Neuronal stem cell (in vitro differentiated cells): ENCODE measurements around the gene UMAD1. TPM values are rescaled to one million over a fixed set of nuclear protein-coding genes. Genes with fewer than 3 reads are reported as not detected.
A peak's percentile ranks its signal among the peaks of the same experiment; 100 is the strongest.

ENCODE experiments used
- DNase-seq: peaks from one replicate; pipeline ENCODE4 v3.0.0-alpha.2; 2013; ENCODE audit warnings: low spot score
- H2AFZ ChIP-seq: one replicate; pipeline ENCODE4 v1.6.1; 2013; ENCODE audit warnings: mild to moderate bottlenecking, low read length, inconsistent platforms
- H2AK5ac ChIP-seq: 2 replicates; pipeline ENCODE4 v1.6.1; 2013; ENCODE audit warnings: low read depth, mild to moderate bottlenecking, inconsistent platforms, low read length, moderate library complexity, mixed read lengths
- H2BK120ac ChIP-seq: 2 replicates; pipeline ENCODE4 v1.6.1; 2013; ENCODE audit warnings: low read depth, mild to moderate bottlenecking, inconsistent platforms, low read length, moderate library complexity, mixed read lengths
- H2BK12ac ChIP-seq: one replicate; pipeline ENCODE4 v1.6.1; 2013; ENCODE audit warnings: low read length, inconsistent platforms
- H2BK15ac ChIP-seq: 2 replicates; pipeline ENCODE4 v1.6.1; 2013; ENCODE audit warnings: mild to moderate bottlenecking, low read length, inconsistent platforms, mixed read lengths
- H2BK5ac ChIP-seq: one replicate; pipeline ENCODE4 v1.6.1; 2013; ENCODE audit warnings: inconsistent platforms, mild to moderate bottlenecking, low read length, moderate library complexity
- H3K14ac ChIP-seq: one replicate; pipeline ENCODE4 v1.6.1; 2013; ENCODE audit warnings: low read length, inconsistent platforms
- H3K18ac ChIP-seq: 2 replicates; pipeline ENCODE4 v1.6.1; 2013; ENCODE audit warnings: low read length, inconsistent platforms
- H3K23ac ChIP-seq: 2 replicates; pipeline ENCODE4 v1.6.1; 2013; ENCODE audit warnings: low read depth, mild to moderate bottlenecking, mixed read lengths, low read length, inconsistent platforms; ENCODE audit not compliant: poor library complexity
- H3K27ac ChIP-seq: replicated peaks from 3 replicates; pipeline ENCODE4 v1.5.1; 2013; ENCODE audit warnings: low read length, inconsistent platforms
- H3K27me3 ChIP-seq, 3 experiments: 2 replicates each; pipeline ENCODE4 v1.6.1; 2013; ENCODE audit warnings: low read length in 3 of 3, mild to moderate bottlenecking in 2 of 3, inconsistent platforms in 1 of 3, low read depth in 1 of 3, mixed read lengths in 1 of 3, moderate library complexity in 1 of 3; ENCODE audit not compliant: control insufficient read depth in 3 of 3, insufficient read depth in 3 of 3
- H3K36me3 ChIP-seq, 2 donors: replicated peaks in 1 of 2; 2 replicates each; pipeline ENCODE4 v1.6.1; 2013; ENCODE audit warnings: low read length in 2 of 2; ENCODE audit not compliant: control insufficient read depth in 2 of 2, insufficient read depth in 2 of 2
- H3K4ac ChIP-seq: 2 replicates; pipeline ENCODE4 v1.6.1; 2013; ENCODE audit warnings: inconsistent platforms, mild to moderate bottlenecking, low read length, moderate library complexity
- H3K4me1 ChIP-seq, 2 donors: 1 replicate in 1 of 2; 2 replicates in 1 of 2; pipeline ENCODE4 v1.6.1; 2013; ENCODE audit warnings: low read length in 2 of 2, low read depth in 1 of 2; ENCODE audit not compliant: control insufficient read depth in 2 of 2, insufficient read depth in 1 of 2
- H3K4me2 ChIP-seq: one replicate; pipeline ENCODE4 v1.6.1; 2013; ENCODE audit warnings: mild to moderate bottlenecking, low read length, inconsistent platforms; ENCODE audit not compliant: insufficient read depth, poor library complexity, severe bottlenecking
- H3K4me3 ChIP-seq, 2 donors: 2 replicates each; pipeline ENCODE4 v1.5.1; 2013; ENCODE audit warnings: low read length in 2 of 2, mild to moderate bottlenecking in 2 of 2, inconsistent platforms in 1 of 2, moderate library complexity in 1 of 2
- H3K79me1 ChIP-seq: one replicate; pipeline ENCODE4 v1.6.1; 2013; ENCODE audit warnings: low read depth, mild to moderate bottlenecking, inconsistent platforms, low read length, moderate library complexity
- H3K9ac ChIP-seq: one replicate; pipeline ENCODE4 v1.6.1; 2013; ENCODE audit warnings: mild to moderate bottlenecking, low read depth, low read length, inconsistent platforms; ENCODE audit not compliant: poor library complexity
- H3K9me3 ChIP-seq, 2 donors: replicated peaks in 1 of 2; 2 replicates each; pipeline versions ENCODE3 to v1.6.1; 2013; ENCODE audit warnings: low read length in 2 of 2, mild to moderate bottlenecking in 2 of 2, inconsistent platforms in 1 of 2, low read depth in 1 of 2, mixed read lengths in 1 of 2, moderate library complexity in 1 of 2; ENCODE audit not compliant: control insufficient read depth in 2 of 2, insufficient read depth in 1 of 2
- H4K8ac ChIP-seq: one replicate; pipeline ENCODE4 v1.6.1; 2013; ENCODE audit warnings: low read depth, mild to moderate bottlenecking, inconsistent platforms, low read length, moderate library complexity
- H4K91ac ChIP-seq: one replicate; pipeline ENCODE4 v1.6.1; 2013; ENCODE audit warnings: low read length, low read depth, mild to moderate bottlenecking, inconsistent platforms; ENCODE audit not compliant: poor library complexity
- WGBS, 2 donors: extraction: QIAGEN DNeasy Blood & Tissue Kit; methylation state at CpG; one replicate each; pipeline ENCODE4 v1.1.7; 2013; ENCODE audit warnings: missing lambda C conversion rate in 2 of 2, mixed read lengths in 1 of 2; ENCODE audit not compliant: insufficient read length in 2 of 2, insufficient replicate concordance in 1 of 2; ENCODE audit errors: extremely low coverage in 2 of 2; 5-methylcytosine and 5-hydroxymethylcytosine counted together
- small RNA-seq: library from polyadenylated mRNA; stranded (forward); fragments of <200 nt; extraction: miRNeasy Mini kit (QIAGEN cat#:217004); gene quantifications from one replicate; pipeline ENCODE3, GENCODE V24; 2013; ENCODE audit not compliant: insufficient read depth

UMAD1 gene

DNA sequence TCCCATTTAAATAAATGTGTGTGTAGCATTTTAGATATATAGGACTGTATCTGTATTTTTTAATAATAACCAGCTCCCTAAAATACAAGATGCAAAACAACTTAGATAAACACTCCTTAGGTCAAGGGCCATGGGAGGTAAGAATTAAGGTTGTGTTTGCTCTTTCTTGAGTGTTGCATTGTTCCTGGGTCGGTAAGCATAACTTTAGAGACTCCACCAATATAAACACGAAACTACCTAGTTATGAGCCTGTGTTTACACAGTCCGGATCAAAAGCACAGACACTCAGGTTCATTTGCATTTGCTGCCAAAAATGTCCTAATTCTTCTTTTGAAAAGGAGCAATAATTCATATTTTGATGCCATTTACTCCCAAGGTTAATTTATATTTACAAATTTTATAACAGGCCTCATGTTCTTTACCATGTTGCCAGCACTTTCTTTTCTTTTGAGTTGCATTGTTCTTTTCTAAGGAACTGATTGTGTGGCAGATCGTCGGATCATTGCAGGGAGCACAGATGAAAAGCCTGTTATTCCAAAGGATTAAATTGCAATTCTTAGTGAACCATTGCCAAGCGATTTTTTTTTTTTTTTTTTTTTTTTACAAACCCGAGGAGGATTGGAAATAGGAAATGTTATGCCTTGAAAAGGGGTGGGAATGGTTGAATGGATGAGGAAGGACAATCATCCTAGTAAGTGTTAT is 282.3 kb downstream of the UMAD1 start:
- Histone ChIP-seq H3K23ac (no peak overlapping the region), H2AFZ (peak overlapping the region; percentile 25), H2AK5ac (no peak overlapping the region), H3K9ac (no peak overlapping the region), H3K79me1 (no peaks in the 10 kb centered on the region), H3K4me3 (no peak overlapping the region), H3K9me3 (no peaks in the 10 kb centered on the region), H2BK120ac (no peak overlapping the region), H3K27ac (no peak overlapping the region), H3K27me3 (no peaks in the 10 kb centered on the region), H3K14ac (no peak overlapping the region), H2BK15ac (no peak overlapping the region), H3K4me2 (no peak overlapping the region), H2BK5ac (no peak overlapping the region), H3K36me3 (no peaks in the 10 kb centered on the region), H3K4me1 (peaks cover 6 to 10% of the 10 kb centered on the region in 2 donors), H4K91ac (no peak overlapping the region), H3K4ac (no peak overlapping the region), H4K8ac (no peak overlapping the region), H2BK12ac (no peak overlapping the region), H3K18ac (no peak overlapping the region)
- DNase-seq: no peak
- whole genome bisulfite sequencing, 2 donors: no CpG with 5 or more reads among the region's 7 CpGs

DNA sequence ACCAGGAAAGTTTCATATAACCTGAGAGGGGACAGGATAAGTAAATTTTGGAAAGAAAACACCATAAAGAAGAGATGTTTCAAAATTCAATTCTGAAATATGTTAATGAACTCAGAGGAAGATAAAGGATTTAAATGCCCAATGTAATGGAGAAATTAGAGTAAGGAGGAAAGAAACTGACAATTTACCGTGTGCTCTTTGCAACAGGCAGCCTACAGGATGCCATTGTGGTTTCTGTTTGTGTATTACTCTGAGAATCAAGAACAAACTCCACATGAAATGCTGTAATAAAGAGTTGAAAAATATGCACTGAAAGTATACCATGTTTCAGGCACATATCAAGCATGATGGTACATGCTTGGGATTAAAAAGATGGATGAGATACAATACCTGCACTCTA is 283.3 kb downstream of the UMAD1 start:
- no peak overlapping the region for H3K18ac ChIP-seq
- no peak overlapping the region for H2AFZ ChIP-seq
- H3K4ac ChIP-seq: no peak overlapping the region
- H2BK15ac ChIP-seq: no peak overlapping the region
- no peak overlapping the region for H2BK5ac ChIP-seq
- no peaks in the 10 kb centered on the region for H3K36me3 ChIP-seq
- no peak overlapping the region for H3K27ac ChIP-seq
- no peak overlapping the region for H4K8ac ChIP-seq
- no peak overlapping the region for H2BK12ac ChIP-seq
- H3K9me3 ChIP-seq: no peaks in the 10 kb centered on the region
- H3K79me1 ChIP-seq: no peaks in the 10 kb centered on the region
- no peak overlapping the region for H2BK120ac ChIP-seq
- WGBS, 2 donors: no CpG with 5 or more reads among the region's 1 CpG
- H4K91ac ChIP-seq: no peak overlapping the region
- H3K4me2 ChIP-seq: no peak overlapping the region
- peaks cover 6 to 10% of the 10 kb centered on the region in 2 donors for H3K4me1 ChIP-seq
- no peak overlapping the region for H3K4me3 ChIP-seq
- no peak overlapping the region for H3K23ac ChIP-seq
- no peak overlapping the region for H2AK5ac ChIP-seq
- H3K9ac ChIP-seq: no peak overlapping the region
- no peak for DNase-seq
- H3K27me3 ChIP-seq: no peaks in the 10 kb centered on the region
- no peak overlapping the region for H3K14ac ChIP-seq

GRCh38 chr7:7924303-7924702 is 283.8 kb downstream of the UMAD1 start:
- no peak overlapping the region for H2AFZ ChIP-seq

More at GRCh38 chr7:7924303-7924702, 283.8 kb downstream of the UMAD1 start:
- no peak overlapping the region for H3K4ac ChIP-seq
- H3K36me3 ChIP-seq: no peaks in the 10 kb centered on the region
- H2BK120ac ChIP-seq: no peak overlapping the region
- H2BK12ac ChIP-seq: no peak overlapping the region
- H4K91ac ChIP-seq: no peak overlapping the region
- DNase-seq: no peak
- H3K18ac ChIP-seq: no peak overlapping the region
- H3K23ac ChIP-seq: no peak overlapping the region
- H4K8ac ChIP-seq: no peak overlapping the region
- peaks cover 6 to 10% of the 10 kb centered on the region in 2 donors for H3K4me1 ChIP-seq
- H2BK5ac ChIP-seq: no peak overlapping the region
- no peak overlapping the region for H3K14ac ChIP-seq
- H2BK15ac ChIP-seq: no peak overlapping the region
- H3K9ac ChIP-seq: no peak overlapping the region
- H3K27me3 ChIP-seq: no peaks in the 10 kb centered on the region
- no peak overlapping the region for H3K4me2 ChIP-seq
- no peaks in the 10 kb centered on the region for H3K9me3 ChIP-seq
- no peak overlapping the region for H3K27ac ChIP-seq
- no peak overlapping the region for H2AK5ac ChIP-seq
- H3K79me1 ChIP-seq: no peaks in the 10 kb centered on the region
- H3K4me3 ChIP-seq: no peak overlapping the region

Small RNAs within 50 kb of the gene (small RNA-seq; reads per million reads assigned to genes)
- not detected for gene RNU6-534P
